Mucosa of gallbladder (tissue), 1 donor: ENCODE results near the gene CKM. TPM values are rescaled to one million over a fixed set of nuclear protein-coding genes. Genes with fewer than 3 reads are reported as not detected.

Experiments
- total RNA-seq: library from RNA; stranded (reverse); gene quantifications from one replicate; pipeline ENCODE4 v1.2.1, GENCODE V29; 2021
- donor health status: DM: no; HTN: no; CAD: no.

Gene CKM
- total RNA-seq, 1 donor from 2014 or later: not detected

Other genes with a start within 250 kb of the CKM start
- 2.3 TPM for gene ZNF296, start 246.4 kb downstream of the CKM start, total RNA-seq
- gene GEMIN7, start 243.6 kb downstream of the CKM start, total RNA-seq: 25.2 TPM
- gene PPP1R37, start 229.7 kb downstream of the CKM start, total RNA-seq: 83.4 TPM
- 0.52 TPM for gene NKPD1, start 161.9 kb downstream of the CKM start, total RNA-seq
- gene TRAPPC6A, start 144.6 kb downstream of the CKM start, total RNA-seq: 26.8 TPM
- gene BLOC1S3, start 144.1 kb downstream of the CKM start, total RNA-seq: 21.7 TPM
- 9.0 TPM for gene EXOC3L2, start 77.5 kb downstream of the CKM start, total RNA-seq
- gene MARK4, start 71.6 kb downstream of the CKM start, total RNA-seq: 38.8 TPM
- gene KLC3, start 17.9 kb upstream of the CKM start, total RNA-seq: 0.23 TPM
- gene ERCC2, start 47.7 kb upstream of the CKM start, total RNA-seq: 23.8 TPM
- gene PPP1R13L, start 82.2 kb upstream of the CKM start, total RNA-seq: 54.2 TPM
- 4.9 TPM for gene POLR1G, start 83.8 kb upstream of the CKM start, total RNA-seq
- 57.0 TPM for gene ERCC1, start 101.0 kb upstream of the CKM start, total RNA-seq
- 7.2 TPM for gene FOSB, start 145.1 kb upstream of the CKM start, total RNA-seq
- 10.7 TPM for gene RTN2, start 174.2 kb upstream of the CKM start, total RNA-seq
- gene PPM1N, start 175.6 kb upstream of the CKM start, total RNA-seq: 2.2 TPM
- 137 TPM for gene VASP, start 184.6 kb upstream of the CKM start, total RNA-seq